GM21825 (cell line): ENCODE measurements around the gene GUCD1.

Experiments used
- ATAC-seq: cut with Tn5 transposase; IDR thresholded peaks from one replicate; pipeline ENCODE4 v1.9.1; 2021; ENCODE audit warnings: mild to moderate bottlenecking, moderate library complexity; ENCODE audit not compliant: unreplicated experiment

The GUCD1 gene

GRCh38 chr22:24504956-24505736 is 49.8 kb downstream of the GUCD1 start:
- no peak for ATAC-seq

GRCh38 chr22:24504540-24504939 is 50.4 kb downstream of the GUCD1 start:
- ATAC-seq, result no peak

- no peak for ATAC-seq
Observed at GRCh38 chr22:24503843-24504338, 51.0 kb downstream of the GUCD1 start.

GRCh38 chr22:24503137-24503842 is 51.6 kb downstream of the GUCD1 start:
- no peak for ATAC-seq

- no peak for ATAC-seq
Observed at GRCh38 chr22:24502541-24502940, 52.4 kb downstream of the GUCD1 start.

- ATAC-seq, result no peak
Observed at GRCh38 chr22:24502034-24502433, 52.9 kb downstream of the GUCD1 start.

GRCh38 chr22:24501301-24502005 is 53.5 kb downstream of the GUCD1 start:
- ATAC-seq, result no peak

GRCh38 chr22:24500277-24500820 is 54.6 kb downstream of the GUCD1 start:
- no peak for ATAC-seq

- no peak for ATAC-seq
Observed at GRCh38 chr22:24499706-24500276, 55.1 kb downstream of the GUCD1 start.

GRCh38 chr22:24498824-24499223 is 56.1 kb downstream of the GUCD1 start:
- no peak for ATAC-seq

GRCh38 chr22:24497841-24498258 is 57.1 kb downstream of the GUCD1 start:
- ATAC-seq, result no peak

GRCh38 chr22:24496661-24497060 is 58.3 kb downstream of the GUCD1 start:
- ATAC-seq, result no peak

- no peak for ATAC-seq
Observed at GRCh38 chr22:24496234-24496633, 58.7 kb downstream of the GUCD1 start.

GRCh38 chr22:24495365-24495675 is 59.6 kb downstream of the GUCD1 start:
- ATAC-seq, result no peak

- ATAC-seq, result no peak
Observed at GRCh38 chr22:24494528-24495364, 60.2 kb downstream of the GUCD1 start, which contains the start of gene UPB1. Gene UPB1 (plus strand): TSS chr22:24495332. CDS start chr22:24495404, 72 bp downstream.

- no peak for ATAC-seq
Observed at GRCh38 chr22:24494167-24494527, 60.8 kb downstream of the GUCD1 start.

- ATAC-seq, result no peak
Observed at GRCh38 chr22:24492391-24492790, 62.5 kb downstream of the GUCD1 start.
